GM12873 (cell line): ENCODE measurements around the gene RASSF3.

Experiments used
- CTCF ChIP-seq: IDR thresholded peaks from 2 replicates; pipeline ENCODE4 v1.5.1; 2012; ENCODE audit warnings: low read depth, mild to moderate bottlenecking, moderate library complexity, low read length, control low read depth; ENCODE audit not compliant: insufficient read depth; ENCODE audit errors: missing control alignments

RASSF3 gene

GRCh38 chr12:64681200-64682052 lies 71.1 kb downstream of the RASSF3 start:
- no peak for TF ChIP-seq CTCF

- no peak for TF ChIP-seq CTCF
Observed at GRCh38 chr12:64682572-64683277, 72.4 kb downstream of the RASSF3 start.

- no peak for TF ChIP-seq CTCF
Observed at GRCh38 chr12:64683816-64684543, 73.7 kb downstream of the RASSF3 start.

- TF ChIP-seq CTCF, result no peak
Observed at GRCh38 chr12:64685050-64685449, 74.8 kb downstream of the RASSF3 start.

GRCh38 chr12:64685605-64686004 lies 75.3 kb downstream of the RASSF3 start:
- TF ChIP-seq CTCF, result no peak

- no peak for TF ChIP-seq CTCF
Observed at GRCh38 chr12:64687816-64688215, 77.5 kb downstream of the RASSF3 start.

GRCh38 chr12:64688219-64688618 lies 77.9 kb downstream of the RASSF3 start:
- TF ChIP-seq CTCF, result no peak
